Measurements from ENCODE around the gene CTSA.

DNA sequence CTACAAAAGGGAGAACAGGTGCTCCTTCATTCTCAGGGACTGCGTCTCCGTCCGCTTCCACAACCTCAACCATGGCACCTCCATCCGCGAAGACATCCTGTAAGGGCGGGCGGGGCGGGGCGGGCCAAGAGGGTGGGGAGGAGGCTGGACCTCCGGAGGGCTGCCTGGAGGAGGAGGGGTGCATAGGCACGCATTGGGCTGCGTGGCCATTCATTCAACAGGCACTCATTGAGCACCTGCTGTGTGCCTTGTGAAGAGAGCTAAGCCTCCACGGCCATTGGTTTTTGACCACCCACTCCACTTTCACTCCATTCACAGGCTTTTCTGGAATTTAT lies 33.3 kb upstream of the CTSA start:
- TF ChIP-seq, protein P1, sequence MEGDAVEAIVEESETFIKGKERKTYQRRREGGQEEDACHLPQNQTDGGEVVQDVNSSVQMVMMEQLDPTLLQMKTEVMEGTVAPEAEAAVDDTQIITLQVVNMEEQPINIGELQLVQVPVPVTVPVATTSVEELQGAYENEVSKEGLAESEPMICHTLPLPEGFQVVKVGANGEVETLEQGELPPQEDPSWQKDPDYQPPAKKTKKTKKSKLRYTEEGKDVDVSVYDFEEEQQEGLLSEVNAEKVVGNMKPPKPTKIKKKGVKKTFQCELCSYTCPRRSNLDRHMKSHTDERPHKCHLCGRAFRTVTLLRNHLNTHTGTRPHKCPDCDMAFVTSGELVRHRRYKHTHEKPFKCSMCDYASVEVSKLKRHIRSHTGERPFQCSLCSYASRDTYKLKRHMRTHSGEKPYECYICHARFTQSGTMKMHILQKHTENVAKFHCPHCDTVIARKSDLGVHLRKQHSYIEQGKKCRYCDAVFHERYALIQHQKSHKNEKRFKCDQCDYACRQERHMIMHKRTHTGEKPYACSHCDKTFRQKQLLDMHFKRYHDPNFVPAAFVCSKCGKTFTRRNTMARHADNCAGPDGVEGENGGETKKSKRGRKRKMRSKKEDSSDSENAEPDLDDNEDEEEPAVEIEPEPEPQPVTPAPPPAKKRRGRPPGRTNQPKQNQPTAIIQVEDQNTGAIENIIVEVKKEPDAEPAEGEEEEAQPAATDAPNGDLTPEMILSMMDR (conservative IDR thresholded peaks at IDR 0.05) = no peak
- TF ChIP-seq ZFX (IDR thresholded peaks at IDR 0.05) = no peak

Data from C4-2B (cell line).